ENCODE results near the gene CXCR5.
"Not testable (repeated sequence)": the region's sequence is repeated elsewhere in the genome, so short reads cannot be mapped to it uniquely, and the experiment has no call there.

The CXCR5 gene

DNA sequence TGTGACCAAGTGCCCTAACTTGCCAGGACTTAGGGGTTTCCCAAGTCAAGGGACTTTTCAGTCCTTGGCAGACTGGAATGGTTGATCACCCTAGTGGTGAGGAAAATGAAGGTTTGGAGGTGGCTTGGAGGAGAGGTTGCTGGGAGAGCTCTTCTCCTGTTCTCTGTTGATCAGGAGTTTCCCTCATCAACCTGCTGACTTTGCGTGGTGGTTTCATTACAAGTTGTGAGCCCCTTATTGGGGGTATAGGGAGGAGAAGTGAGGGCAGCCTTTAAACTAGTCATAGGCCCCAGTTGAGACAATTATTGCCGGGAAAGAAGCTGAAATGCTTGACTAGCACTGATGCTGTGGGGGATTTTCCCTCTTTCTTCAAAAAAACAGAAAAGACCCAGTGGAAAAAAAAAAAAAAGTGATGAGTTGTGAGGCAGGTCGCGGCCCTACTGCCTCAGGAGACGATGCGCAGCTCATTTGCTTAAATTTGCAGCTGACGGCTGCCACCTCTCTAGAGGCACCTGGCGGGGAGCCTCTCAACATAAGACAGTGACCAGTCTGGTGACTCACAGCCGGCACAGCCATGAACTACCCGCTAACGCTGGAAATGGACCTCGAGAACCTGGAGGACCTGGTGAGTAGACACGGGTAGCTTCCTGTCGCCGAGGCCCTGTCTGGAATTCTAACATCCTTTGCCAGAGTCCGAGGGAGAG is at the start of gene CXCR5:
CXCR5 (plus strand) TSS at position 525 of the 704 bp plus-strand sequence; CDS start at position 575, 50 bp downstream.
- H3K4me3 ChIP-seq (replicated peaks; ENCODE audit: low read depth, low read length), result no peak within 1 kb of the TSS
- no peak for TF ChIP-seq CTCF (IDR thresholded peaks at IDR 0.05; ENCODE audit: low read depth, low read length, missing control alignments)
- no peak for DNase-seq (ENCODE audit: extremely low read depth, low read depth)

GRCh38 chr11:118834427-118835028 is 49.2 kb upstream of the CXCR5 start:
- TF ChIP-seq CTCF (IDR thresholded peaks at IDR 0.05; ENCODE audit: low read depth, low read length, missing control alignments), result no peak
- DNase-seq (ENCODE audit: extremely low read depth, low read depth), result no peak
- no peak overlapping the region for H3K4me3 ChIP-seq (replicated peaks; ENCODE audit: low read depth, low read length)

- no peak overlapping the region for H3K4me3 ChIP-seq (replicated peaks; ENCODE audit: low read depth, low read length)
- TF ChIP-seq CTCF (IDR thresholded peaks at IDR 0.05; ENCODE audit: low read depth, low read length, missing control alignments), result no peak
- DNase-seq (ENCODE audit: extremely low read depth, low read depth), result no peak
These were observed 45.8 kb upstream of the CXCR5 start for GRCh38 chr11:118837868-118838267.

- no peak for TF ChIP-seq CTCF (IDR thresholded peaks at IDR 0.05; ENCODE audit: low read depth, low read length, missing control alignments)
- no peak for DNase-seq (ENCODE audit: extremely low read depth, low read depth)
- H3K4me3 ChIP-seq (replicated peaks; ENCODE audit: low read depth, low read length), result no peak overlapping the region
These were observed 44.7 kb upstream of the CXCR5 start for GRCh38 chr11:118838905-118839553.

DNA sequence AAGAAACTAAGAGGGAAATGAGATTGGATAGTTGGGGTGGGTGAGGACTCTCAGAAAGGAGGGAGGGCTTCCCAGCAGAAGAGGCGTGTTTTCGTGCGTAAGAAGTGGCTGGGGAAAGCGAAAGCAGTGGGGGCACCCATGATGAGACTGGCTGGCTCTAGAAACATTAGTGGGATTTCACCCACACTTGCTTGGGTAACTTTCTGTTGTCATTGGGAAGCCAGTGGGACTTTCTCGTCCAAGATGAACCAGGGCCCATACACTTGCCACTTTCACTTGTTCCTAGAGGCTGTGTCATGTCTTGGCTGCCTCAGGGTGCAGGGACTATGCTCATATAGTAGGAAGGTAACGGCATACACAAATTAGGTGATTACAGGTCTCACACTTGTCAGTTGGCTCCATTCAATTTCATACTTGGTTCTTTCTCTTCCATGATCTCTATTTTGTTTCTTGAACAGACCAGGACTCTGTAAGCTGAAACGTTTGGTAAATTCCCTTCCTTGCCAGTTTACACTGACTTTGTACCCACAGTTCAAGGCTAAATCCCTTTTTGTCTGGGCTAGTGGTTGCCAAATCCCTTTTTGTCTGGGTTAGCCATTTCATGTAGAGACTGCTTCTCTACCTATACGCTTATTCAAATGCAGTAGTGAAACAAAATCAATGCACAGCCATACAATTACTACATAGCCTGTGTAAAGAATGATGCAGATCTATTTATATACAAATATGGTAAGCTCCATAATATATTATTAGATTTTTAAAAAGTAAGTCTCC is 42.0 kb upstream of the CXCR5 start:
- TF ChIP-seq CTCF (IDR thresholded peaks at IDR 0.05; ENCODE audit: low read depth, low read length, missing control alignments), result no peak
- H3K4me3 ChIP-seq (replicated peaks; ENCODE audit: low read depth, low read length), result no peak overlapping the region
- no peak for DNase-seq (ENCODE audit: extremely low read depth, low read depth)

DNA sequence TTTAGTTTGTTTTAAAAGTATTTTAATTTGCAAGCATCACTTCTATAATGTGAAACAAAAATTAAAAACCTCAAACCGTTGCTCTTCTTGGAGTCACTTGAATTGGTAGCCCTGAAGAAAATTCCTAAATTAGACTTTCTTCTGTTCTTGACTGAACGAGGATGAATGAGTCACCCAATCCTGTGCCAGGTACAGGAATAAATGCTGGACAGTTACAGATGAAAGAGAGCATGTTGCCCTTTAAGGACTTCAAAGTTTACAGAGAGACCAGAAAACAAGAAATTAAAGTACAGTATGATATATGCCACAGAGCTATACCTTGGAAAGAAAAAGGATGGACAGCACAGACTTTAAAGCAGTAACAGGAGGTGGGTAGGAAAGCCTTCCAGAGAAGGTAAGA is 41.3 kb upstream of the CXCR5 start:
- H3K4me3 ChIP-seq (replicated peaks; ENCODE audit: low read depth, low read length), result no peak overlapping the region
- no peak for TF ChIP-seq CTCF (IDR thresholded peaks at IDR 0.05; ENCODE audit: low read depth, low read length, missing control alignments)
- no peak for DNase-seq (ENCODE audit: extremely low read depth, low read depth)

DNA sequence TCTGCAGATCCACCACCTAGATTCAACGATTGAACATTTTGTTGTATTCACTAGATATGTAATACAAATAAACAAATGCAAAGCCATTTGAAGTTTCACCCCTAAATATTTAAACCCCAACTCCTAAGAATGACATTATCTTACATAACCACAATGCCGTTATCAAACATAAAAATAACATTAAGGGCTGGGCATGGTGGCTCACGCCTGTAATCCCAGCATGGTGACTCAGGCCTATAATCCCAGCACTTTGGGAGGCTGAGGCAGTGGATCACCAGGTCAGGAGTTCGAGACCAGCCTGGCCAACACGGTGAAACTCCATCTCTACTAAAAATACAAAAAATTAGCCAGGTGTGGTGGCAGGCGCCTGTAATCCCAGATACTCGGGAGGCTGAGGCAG is 40.8 kb upstream of the CXCR5 start:
- not testable (repeated sequence) for DNase-seq (ENCODE audit: extremely low read depth, low read depth); H3K4me3 ChIP-seq (replicated peaks; ENCODE audit: low read depth, low read length)
